Right renal pelvis (tissue), 4 donors: ENCODE results near the gene SMIM11. TPM values are rescaled to one million over a fixed set of nuclear protein-coding genes. Genes with fewer than 3 reads are reported as not detected.
"Not testable (repeated sequence)": the region's sequence is repeated elsewhere in the genome, so short reads cannot be mapped to it uniquely, and the experiment has no call there.

Source experiments
- DNase-seq, 4 donors: peaks; one replicate each; pipeline ENCODE4 v3.0.0-alpha.2; 2013; ENCODE audit warnings: low read depth in 4 of 4, low spot score in 3 of 4, missing footprints in 1 of 4
- polyA plus RNA-seq, 4 donors: library from polyadenylated mRNA; unstranded; fragments of 120-200 nt; gene quantifications; one replicate each; pipeline ENCODE4 v1.2.1, GENCODE V29; 2013; ENCODE audit not compliant: insufficient read length in 4 of 4

Gene SMIM11
- polyA plus RNA-seq, 4 donors: 4.8 to 12.5 (median 6.3) TPM

DNA sequence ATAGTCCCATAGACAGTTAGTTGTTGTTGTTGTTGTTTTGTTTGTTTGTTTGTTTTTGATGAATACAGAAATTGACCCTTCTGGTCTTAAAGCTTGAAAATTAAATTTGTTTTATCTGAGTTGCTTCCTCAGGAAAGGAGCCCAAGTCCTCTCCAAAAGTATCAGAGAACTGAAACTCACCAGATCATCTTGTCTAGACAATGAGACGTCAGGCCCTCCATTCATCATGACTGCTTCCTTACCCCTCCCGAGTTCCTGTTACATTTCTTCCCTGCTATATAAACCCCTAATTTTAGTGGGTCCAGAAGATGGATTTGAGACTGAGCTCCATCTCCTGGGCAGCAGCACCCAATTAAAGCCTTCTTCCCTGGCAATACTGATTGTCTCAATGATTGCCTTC is 31.4 kb downstream of the SMIM11 start:
- DNase-seq: not testable (repeated sequence)

DNA sequence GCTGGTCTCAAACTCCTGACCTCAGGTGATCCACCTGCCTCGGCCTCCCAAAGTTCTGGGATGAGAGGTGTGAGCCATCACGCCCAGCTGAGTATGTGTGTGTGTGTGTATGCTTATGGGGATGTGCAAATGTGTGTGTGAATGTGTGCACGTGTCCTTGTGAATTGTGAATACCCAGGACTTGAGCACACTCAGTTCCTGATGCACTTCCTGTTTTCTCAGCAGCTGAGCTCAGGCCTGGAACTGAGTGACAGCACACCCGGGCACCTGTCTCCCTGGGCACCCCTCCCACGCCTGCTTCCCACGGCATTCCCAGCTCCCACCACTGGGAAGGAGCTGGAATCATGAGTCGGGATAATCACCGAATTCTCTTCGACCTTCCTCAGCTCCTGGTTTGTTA is 32.0 kb downstream of the SMIM11 start:
- DNase-seq: not testable (repeated sequence)

DNA sequence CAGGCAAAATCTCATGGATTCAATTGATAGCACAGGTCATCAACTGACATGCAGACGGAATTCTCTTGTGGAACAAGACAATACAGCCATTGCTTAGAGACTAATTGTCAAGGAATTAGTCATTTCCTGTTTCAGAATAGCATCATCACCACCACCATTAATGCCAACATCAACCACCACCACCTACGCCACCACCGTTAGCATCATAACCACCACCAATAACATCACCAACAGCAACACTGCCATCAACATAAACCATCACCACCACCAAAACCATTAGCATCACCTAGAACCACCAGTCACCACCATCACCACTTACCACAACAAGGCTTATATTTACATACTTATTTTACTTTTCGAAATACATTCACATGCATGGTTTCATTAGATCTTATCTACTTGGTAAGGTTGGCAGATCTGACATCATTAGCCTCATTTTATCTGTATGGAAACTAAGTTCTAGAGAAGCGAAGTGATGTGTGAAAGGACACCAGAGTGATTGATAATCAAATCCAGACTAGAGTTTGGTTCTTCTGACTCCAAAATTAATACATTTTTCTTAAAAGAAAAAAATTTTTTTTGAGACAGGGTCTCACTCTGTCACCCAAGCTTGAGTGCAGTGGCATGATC is 42.3 kb downstream of the SMIM11 start:
- DNase-seq: not testable (repeated sequence)

DNA sequence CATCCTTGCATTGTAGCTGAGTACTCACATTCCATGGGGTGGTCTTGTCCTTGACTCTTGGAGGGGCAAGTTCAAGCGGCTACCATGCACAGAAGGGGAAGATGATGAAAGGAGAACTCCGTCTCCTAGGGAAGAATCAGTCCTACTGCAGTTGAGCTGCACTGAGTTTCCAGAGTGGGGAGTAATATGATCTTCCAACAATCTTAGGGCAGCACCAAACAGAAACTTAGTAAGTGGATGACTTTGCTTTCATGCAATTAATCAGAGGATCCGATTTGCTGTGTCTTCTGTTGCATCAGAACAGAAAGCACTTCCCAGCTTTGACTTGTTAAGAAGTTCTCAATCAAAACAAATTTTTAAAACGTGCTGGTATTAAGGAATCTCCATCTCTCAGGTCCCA is 48.5 kb downstream of the SMIM11 start, which contains the start of gene SMIM34:
Gene SMIM34, minus strand, starts transcription at position 147 of the 400 bp plus-strand sequence. Its CDS starts 112 bp downstream, at position 35.
- DNase-seq: not testable (repeated sequence)

DNA sequence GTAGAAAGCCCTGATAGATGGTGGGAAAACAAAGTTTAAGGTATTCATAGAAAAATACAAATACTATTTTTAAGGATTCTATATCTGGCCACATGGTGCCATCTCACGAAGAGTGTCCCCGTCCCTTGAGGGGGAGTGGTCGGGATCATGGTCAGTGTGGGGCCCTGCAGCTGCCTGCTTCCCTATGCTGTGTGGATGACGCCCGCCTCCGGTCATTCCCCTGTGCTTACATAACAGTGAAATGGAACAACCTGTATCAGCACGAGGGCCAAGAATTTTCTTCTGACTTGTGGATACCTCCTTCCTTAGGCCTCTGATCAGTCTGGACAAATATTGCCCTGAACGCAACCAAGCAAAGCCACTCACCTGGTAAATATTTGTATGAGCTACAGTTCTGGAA is 52.0 kb downstream of the SMIM11 start:
- DNase-seq: not testable (repeated sequence)

DNA sequence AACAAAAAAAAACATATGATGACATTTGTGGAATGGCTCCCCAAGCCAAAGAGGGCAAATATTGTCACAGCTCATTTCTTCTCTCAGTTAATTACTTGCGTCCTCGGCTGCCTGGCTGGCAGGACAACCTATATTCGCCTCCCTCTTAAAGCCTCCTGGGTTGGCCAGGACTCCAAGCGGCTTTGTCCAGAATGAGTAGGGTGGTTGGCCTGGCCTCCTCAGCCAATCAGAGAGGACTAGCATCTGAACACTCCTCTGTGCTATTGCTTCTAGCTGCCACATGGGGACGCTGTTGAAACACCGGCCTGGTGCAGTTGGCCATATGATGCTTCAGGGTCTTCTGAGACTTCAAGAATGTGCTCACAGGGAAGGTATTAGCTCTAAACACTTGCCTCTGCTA is 53.1 kb downstream of the SMIM11 start:
- DNase-seq: not testable (repeated sequence)

DNA sequence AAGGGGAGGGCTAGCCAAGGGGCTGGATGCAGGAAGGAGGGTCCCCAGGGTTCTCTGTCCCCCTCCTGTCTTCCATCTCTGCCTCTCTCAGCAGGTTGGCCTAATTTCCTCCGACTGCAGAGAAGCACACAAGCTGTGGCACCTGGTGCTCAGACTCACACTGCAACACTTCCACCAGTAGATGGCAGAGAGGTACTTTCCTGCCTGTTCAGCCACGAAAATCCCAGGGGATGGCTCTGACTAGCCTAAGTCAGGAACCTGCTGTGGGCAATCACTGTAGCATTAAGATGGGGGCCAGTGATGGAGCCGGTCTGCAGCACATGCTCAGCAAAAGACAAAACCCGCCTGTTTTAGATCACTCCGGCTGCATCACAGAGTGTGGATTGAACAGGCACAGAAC is 54.4 kb downstream of the SMIM11 start:
- DNase-seq: not testable (repeated sequence)

Other genes starting within 250 kb of the SMIM11 start
- 1 to 10 TPM in 3 of 4 donors, under 1 TPM in 1; 0.93 to 1.6 (median 1.3) TPM for gene KCNE2, start 11.5 kb upstream of the SMIM11 start, polyA plus RNA-seq
- gene SMIM34, start 48.4 kb downstream of the SMIM11 start, polyA plus RNA-seq: under 1 TPM; 0.22 to 0.46 (median 0.31) TPM
- 1 to 10 TPM in 1 of 4 donors, under 1 TPM in 3; 0.51 to 1.1 (median 0.76) TPM for gene KCNE1, start 136.7 kb downstream of the SMIM11 start, polyA plus RNA-seq
- gene RCAN1, start 239.6 kb downstream of the SMIM11 start, polyA plus RNA-seq: 10 to 100 TPM; 34.8 to 39.6 (median 37.2) TPM